H54 (cell line): ENCODE measurements around the gene KCNQ2.

ENCODE experiments used
- DNase-seq: peaks from one replicate; pipeline ENCODE4 v3.0.0; 2011; ENCODE audit warnings: low spot score, mixed read lengths; ENCODE audit not compliant: insufficient read length
- FAIRE-seq: peaks from 3 replicates; lab custom pipeline; 2011; peaks lifted over from hg19 to GRCh38; lab: Jason Lieb, UNC
- POLR2A ChIP-seq: IDR thresholded peaks from 2 replicates; pipeline ENCODE4 v1.6.1; 2011; ENCODE audit warnings: low read depth, mild to moderate bottlenecking, low read length

KCNQ2 gene

GRCh38 chr20:63466250-63466825, 6.1 kb downstream of the KCNQ2 start:
- DNase-seq (no peak), FAIRE-seq (no peak)
- no peak for TF ChIP-seq POLR2A

- no peak for TF ChIP-seq POLR2A
- FAIRE-seq: no peak
- DNase-seq: no peak
Measured at GRCh38 chr20:63465380-63466249, 6.8 kb downstream of the KCNQ2 start.

DNA sequence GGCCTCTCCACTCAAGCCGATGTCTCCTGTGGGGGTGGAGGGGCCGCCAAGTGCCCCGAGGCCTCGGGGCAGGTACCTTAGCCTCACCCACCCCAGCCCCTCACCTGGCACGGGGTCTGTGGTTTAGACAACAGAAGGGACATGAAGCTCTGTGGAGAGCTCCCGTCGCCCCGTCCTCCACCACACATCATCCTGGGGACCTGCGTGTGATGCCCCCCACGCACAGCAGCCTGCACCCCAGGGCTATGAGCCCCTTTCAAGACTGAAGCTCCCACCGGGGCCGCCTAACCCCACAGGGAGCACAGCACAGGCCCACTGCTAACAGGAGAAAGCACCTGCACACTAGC, 8.2 kb downstream of the KCNQ2 start:
- DNase-seq (no peak), FAIRE-seq (no peak)
- TF ChIP-seq POLR2A: no peak

DNA sequence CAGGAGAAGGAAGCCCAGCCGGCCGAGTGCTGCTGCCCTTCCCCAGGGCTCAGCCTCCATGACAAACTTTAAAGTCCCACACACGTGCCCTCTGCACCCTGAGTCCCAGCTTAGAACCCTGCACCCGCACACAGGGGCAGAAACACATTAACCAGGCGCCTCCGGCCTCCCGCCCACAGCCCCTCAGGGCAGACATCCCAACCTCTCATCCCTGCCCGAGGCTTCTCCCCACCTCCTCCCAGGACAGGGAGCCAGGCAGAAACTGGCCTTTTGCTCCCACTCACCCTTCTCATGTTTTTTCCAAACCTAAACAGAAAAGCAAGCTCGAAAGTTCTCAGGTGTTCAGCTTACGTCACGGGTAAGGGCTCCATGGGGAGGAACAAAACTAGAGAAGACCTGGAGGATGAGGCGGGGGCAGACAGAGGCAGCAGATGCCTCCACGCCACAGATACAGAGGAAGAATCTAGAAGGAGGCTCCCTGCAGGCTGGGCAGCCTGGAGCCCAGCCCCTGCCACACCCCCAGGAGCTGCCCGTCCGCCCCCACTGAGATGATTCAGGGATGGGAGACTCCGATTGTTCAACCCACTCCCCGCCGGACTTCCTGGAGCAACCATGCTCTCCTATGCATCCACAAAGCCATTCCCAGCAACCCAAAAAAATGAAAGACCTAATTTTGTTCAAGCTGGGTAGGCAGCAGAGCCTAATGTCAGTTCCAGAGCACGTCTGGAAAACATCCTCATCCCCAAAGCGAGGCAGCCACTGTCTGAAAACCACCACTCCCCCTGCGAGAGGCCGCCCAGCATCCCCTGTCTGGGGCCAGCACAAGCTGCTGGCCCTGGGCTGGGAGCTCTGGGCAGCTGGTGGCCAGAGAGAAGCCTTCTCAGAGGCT, 8.8 kb downstream of the KCNQ2 start:
- TF ChIP-seq POLR2A: no peak
- DNase-seq: no peak
- no peak for FAIRE-seq

GRCh38 chr20:63462244-63462643, 10.2 kb downstream of the KCNQ2 start:
- FAIRE-seq: no peak
- no peak for DNase-seq
- no peak for TF ChIP-seq POLR2A

DNA sequence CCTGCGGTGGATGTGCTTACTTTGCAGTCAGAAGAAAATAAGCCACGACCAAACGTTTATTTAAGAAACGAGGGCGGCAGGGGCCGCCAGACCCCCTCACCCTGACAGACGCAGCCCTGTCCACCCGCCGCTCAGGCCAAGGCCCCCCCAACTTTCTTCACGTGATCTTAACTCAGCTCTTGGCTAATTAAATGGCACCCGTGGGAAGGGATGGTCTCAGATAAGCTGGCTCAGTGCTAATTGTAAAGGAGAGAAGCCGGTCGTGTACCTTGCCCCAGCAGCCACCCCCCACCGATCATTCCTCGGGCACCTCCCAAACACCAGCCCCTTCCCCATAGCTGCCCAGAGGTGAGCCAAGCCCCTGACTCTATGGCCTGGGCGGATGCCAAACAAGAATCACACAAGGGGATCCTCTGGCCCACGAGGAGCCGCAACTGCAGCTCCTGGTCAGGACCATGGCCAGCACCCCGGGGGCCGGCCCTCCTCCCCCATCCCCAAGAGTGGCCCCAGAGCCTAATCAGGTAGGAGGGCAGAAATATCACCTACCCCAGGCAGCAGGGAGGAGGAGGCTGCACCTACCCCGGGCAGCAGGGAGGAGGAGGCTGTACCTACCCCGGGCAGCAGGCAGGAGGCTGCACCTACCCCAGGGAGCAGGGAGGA, 11.2 kb downstream of the KCNQ2 start:
- no peak for TF ChIP-seq POLR2A
- DNase-seq: no peak
- no peak for FAIRE-seq

DNA sequence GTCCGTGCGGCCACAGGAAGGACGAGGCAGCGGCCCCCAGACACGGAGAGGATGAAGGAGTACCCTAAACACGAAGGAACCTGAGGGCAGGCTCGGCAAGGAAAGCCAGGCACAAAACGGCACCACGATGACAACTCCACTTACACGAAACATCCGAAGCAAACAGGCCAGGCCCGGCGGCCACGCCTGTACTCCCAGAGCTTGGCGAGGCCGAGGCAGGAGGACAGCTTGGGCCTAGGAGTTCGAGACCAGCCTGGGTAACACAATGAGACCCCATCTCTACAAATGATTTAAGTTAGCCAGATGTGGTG, 13.4 kb downstream of the KCNQ2 start:
- FAIRE-seq (no peak), DNase-seq (no peak)
- TF ChIP-seq POLR2A: no peak

DNA sequence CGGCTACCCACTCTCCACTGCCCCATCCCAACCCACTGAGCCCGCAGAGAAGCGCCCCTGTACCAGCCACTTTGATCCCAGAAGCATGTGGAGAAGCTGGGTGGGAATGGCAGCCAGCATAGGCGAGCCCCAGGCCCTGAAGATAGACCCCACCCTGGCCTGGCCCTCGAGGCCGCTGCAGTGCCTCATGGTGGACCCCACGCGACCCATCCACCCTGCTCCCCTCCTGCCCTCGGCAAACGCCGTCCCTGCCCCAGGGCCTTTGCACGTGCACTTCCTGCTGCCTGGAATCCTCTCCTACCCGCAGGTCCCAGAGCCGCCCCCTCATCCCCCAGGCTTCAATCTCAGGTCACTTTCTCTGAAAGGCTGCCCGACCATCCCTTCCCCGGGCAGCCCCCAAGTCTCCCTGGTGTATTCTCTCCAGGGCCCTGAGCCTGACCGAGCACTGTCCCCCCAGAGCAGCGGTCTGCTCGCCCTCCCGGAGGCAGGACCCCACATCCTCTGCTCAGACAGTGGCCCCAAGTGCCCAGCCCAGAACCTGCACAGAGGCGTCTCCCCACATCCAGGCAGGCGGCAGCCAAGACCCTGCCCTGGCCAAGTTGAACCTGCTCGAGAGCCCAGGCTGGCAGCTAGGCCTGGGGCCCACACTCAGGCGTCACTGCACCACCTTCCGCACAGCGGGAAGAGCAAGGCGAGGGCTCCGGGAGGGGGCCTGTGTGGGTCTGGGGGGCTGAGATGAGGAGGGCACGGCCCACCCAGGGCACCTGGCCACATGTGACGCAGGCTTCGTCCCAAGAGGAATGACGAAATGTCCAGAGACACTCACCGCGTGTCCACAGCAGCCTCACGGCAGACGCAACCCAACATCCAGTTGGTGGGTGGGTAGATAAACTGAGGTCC, 14.0 kb downstream of the KCNQ2 start:
- DNase-seq (no peak), FAIRE-seq (no peak)
- TF ChIP-seq POLR2A: no peak

DNA sequence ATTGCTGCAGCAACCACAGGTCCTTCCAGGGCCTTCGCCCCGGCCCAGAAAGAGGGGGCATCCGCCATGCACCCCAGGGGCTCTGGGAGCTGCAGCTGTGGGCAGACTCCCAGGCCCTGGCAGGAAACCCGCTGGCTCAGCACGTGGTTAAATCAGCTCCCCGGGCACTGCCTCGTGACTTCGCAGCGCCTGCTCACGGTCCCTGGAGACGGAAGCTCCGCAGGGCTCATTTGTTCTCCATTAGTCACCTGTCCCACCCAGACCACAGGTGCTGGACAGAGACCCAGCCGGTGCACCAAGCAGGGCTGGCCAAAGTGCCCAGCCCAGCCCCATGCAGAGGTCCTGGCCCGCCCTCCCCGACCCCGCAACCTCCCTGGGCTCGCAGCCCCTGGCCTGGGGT, 14.7 kb downstream of the KCNQ2 start:
- DNase-seq (peak; percentile 99), FAIRE-seq (no peak)
- no peak for TF ChIP-seq POLR2A

- FAIRE-seq: no peak
- DNase-seq: no peak
- TF ChIP-seq POLR2A: no peak
Measured at GRCh38 chr20:63456429-63457284, 15.8 kb downstream of the KCNQ2 start.

- no peak for DNase-seq
- no peak for TF ChIP-seq POLR2A
- no peak for FAIRE-seq
Measured at GRCh38 chr20:63455568-63455859, 16.9 kb downstream of the KCNQ2 start.
